GM18951 (cell line): ENCODE data around the gene BIRC5.

Experiments
- POLR2A ChIP-seq: IDR thresholded peaks from 4 replicates; pipeline ENCODE4 v1.6.1; 2011; ENCODE audit warnings: mild to moderate bottlenecking; ENCODE audit not compliant: insufficient read length, insufficient read depth; ENCODE audit errors: extremely low read depth
- in situ Hi-C: fragments of 300-500 bp; cut with MboI; formaldehyde crosslinking; loops from one replicate; pipeline ENCODE4 v1.12.0; 2022; ENCODE audit warnings: low sequenced_read_pairs, mixed read lengths, inconsistent platforms; ENCODE audit not compliant: unreplicated experiment

BIRC5 gene

GRCh38 chr17:78196716-78197115 is 17.3 kb upstream of the BIRC5 start:
- no peak for TF ChIP-seq POLR2A
- in situ Hi-C loops: no loop called here

GRCh38 chr17:78197147-78197832 is 16.8 kb upstream of the BIRC5 start:
- TF ChIP-seq POLR2A: no peak
- in situ Hi-C loops: no loop called here

DNA sequence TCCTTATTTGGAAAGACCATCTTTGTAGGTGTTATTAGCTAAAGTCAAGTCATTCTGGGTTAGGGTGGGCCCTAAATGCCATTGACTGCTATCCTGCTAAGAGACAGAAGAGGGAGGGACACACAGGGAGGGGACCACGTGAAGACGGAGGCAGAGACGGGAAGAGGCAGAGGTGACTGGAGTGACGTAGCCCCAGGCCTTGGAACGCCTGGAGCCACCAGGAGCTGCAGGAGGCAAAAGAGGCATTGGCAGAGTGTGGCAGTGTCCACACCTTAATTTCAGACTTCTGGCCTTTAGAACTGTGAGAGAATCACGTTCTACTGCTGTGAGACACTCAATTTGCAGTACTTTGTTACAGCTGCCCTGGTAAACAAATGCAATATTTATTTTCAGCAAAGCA is 13.6 kb upstream of the BIRC5 start:
- in situ Hi-C loops: no loop called here
- TF ChIP-seq POLR2A: no peak

GRCh38 chr17:78202666-78203065 is 11.4 kb upstream of the BIRC5 start:
- no peak for TF ChIP-seq POLR2A
- in situ Hi-C loops: no loop called here

GRCh38 chr17:78204387-78205123 is 9.5 kb upstream of the BIRC5 start:
- no peak for TF ChIP-seq POLR2A
- in situ Hi-C loops: no loop called here

- no peak for TF ChIP-seq POLR2A
- in situ Hi-C loops: no loop called here
Observed at GRCh38 chr17:78205124-78205775, 8.8 kb upstream of the BIRC5 start.

DNA sequence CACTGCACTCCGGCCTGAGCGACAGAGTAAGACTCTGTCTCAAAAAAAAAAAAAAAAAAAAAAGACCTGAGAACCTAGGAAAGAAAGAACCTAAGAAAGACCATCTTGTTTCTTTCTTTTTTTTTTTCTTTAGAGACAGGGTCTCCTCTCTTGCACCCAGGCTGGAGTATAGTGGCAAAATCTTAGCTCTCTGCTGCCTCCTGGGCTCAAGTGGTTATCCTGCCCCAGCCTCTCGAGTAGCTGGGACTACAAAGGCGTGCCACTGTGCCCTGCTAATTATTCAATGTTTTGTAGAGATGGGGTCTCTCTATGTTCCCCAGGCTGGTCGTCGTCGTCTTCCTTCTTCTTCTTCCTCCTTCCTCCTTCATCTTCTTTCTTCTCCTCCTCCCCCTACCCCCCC is 7.8 kb upstream of the BIRC5 start:
- in situ Hi-C loops: no loop called here
- TF ChIP-seq POLR2A: no peak

DNA sequence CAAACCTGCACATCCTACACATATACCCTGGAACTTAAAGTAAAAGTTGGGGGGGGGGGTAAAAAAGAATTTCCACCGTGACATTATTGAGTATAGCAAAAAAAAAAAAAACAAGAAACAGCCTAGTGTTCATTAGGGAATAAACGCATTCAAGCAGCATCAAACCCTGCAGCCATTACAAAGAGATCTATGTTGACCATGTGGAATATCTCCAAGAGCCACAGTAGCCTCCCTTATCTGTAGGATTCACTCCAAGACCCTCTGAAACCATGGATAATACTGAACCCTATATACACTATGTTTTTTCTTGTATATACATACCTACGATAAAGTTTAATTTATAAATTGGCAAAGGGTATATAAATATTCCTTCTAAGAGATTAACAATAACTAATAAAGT is 5.6 kb upstream of the BIRC5 start:
- in situ Hi-C loops: no loop called here
- no peak for TF ChIP-seq POLR2A

DNA sequence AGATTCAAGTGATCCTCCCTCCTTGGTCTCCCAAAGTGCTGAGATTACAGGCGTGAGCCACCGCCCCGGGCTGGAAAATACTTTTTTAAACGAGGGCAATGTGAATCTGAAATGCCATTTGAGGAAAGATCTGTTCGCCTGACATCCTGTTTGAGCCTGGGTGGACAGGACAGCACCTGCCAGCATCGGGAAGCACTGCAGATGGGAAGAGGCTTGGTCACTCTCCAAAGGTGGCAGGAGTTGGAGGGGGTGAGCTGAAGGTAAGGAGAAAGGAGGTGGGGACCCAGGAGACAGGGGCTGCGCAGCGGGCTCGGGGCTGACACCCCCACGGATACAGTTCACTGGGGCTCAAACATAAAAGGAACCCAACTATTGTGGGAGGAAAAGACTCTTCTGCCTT is 3.9 kb upstream of the BIRC5 start:
- in situ Hi-C loops: no loop called here

GRCh38 chr17:78211032-78211431 is 3.0 kb upstream of the BIRC5 start:
- no peak for TF ChIP-seq POLR2A
- in situ Hi-C loops: no loop called here

More for the DNA sequence above, 3.9 kb upstream of the BIRC5 start:
- TF ChIP-seq POLR2A: no peak

- in situ Hi-C loops: no loop called here
- TF ChIP-seq POLR2A: no peak
Observed at GRCh38 chr17:78214706-78215061, 631 bp downstream of the BIRC5 start.

DNA sequence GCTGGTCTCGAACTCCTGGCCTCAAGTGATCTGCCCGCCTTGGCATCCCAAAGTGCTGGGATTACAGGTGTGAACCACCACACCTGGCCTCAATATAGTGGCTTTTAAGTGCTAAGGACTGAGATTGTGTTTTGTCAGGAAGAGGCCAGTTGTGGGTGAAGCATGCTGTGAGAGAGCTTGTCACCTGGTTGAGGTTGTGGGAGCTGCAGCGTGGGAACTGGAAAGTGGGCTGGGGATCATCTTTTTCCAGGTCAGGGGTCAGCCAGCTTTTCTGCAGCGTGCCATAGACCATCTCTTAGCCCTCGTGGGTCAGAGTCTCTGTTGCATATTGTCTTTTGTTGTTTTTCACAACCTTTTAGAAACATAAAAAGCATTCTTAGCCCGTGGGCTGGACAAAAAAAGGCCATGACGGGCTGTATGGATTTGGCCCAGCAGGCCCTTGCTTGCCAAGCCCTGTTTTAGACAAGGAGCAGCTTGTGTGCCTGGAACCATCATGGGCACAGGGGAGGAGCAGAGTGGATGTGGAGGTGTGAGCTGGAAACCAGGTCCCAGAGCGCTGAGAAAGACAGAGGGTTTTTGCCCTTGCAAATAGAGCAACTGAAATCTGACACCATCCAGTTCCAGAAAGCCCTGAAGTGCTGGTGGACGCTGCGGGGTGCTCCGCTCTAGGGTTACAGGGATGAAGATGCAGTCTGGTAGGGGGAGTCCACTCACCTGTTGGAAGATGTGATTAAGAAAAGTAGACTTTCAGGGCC is 5.5 kb downstream of the BIRC5 start:
- in situ Hi-C loops: no loop called here

DNA sequence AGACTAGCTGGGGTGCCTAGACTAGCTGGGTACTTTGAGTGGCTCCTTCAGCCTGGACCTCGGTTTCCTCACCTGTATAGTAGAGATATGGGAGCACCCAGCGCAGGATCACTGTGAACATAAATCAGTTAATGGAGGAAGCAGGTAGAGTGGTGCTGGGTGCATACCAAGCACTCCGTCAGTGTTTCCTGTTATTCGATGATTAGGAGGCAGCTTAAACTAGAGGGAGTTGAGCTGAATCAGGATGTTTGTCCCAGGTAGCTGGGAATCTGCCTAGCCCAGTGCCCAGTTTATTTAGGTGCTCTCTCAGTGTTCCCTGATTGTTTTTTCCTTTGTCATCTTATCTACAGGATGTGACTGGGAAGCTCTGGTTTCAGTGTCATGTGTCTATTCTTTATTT is 9.0 kb downstream of the BIRC5 start:
- TF ChIP-seq POLR2A: no peak

More for the DNA sequence above, 5.5 kb downstream of the BIRC5 start:
- TF ChIP-seq POLR2A: no peak

GRCh38 chr17:78223765-78224164 is 9.7 kb downstream of the BIRC5 start:
- in situ Hi-C loops: no loop called here
- TF ChIP-seq POLR2A: no peak

More for the DNA sequence above, 9.0 kb downstream of the BIRC5 start:
- in situ Hi-C loops: no loop called here
